Left colon (tissue), 2 donors: ENCODE data around the gene PREB. TPM values are rescaled to one million over a fixed set of nuclear protein-coding genes. Genes with fewer than 3 reads are reported as not detected.
"Not testable (repeated sequence)": the region's sequence is repeated elsewhere in the genome, so short reads cannot be mapped to it uniquely, and the experiment has no call there.

ENCODE experiments used
- ATAC-seq: fragments of 200-7000 bp; cut with Tn5 transposase; one replicate; pipeline ENCODE4 v1.9.1; 2020; ENCODE audit warnings: mild to moderate bottlenecking, moderate library complexity
- DNase-seq, 2 donors: peaks; one replicate each; pipeline ENCODE4 v3.0.0-alpha.2; 2020
- intact Hi-C, 2 donors: fragments of 100-400 bp; cut with DNase I in 1 of 2; cut with micrococcal nuclease in 1 of 2; formaldehyde crosslinking; loops; one replicate each; pipeline versions ENCODE4 v1.11.2 to v1.14.0; 2022; cut with DNase I, micrococcal nuclease
- long read RNA-seq: library from polyadenylated mRNA; unstranded; transcript quantifications from one replicate; pipeline ENCODE4 v2.0.0, GENCODE V29; 2021
- total RNA-seq, 2 donors: library from RNA; stranded (reverse); fragmentation: NEBNext Ultra II Directional; extraction: Animal tissue kit (Norgen Biotek cat#: 25700); gene quantifications; one replicate each; pipeline ENCODE4 v1.2.1, GENCODE V29; 2021
- donor health status: DM: no; HTN: no; CAD: no.
- donor health status: DM: yes; HTN: yes; CAD: no.

The PREB gene, protein sequence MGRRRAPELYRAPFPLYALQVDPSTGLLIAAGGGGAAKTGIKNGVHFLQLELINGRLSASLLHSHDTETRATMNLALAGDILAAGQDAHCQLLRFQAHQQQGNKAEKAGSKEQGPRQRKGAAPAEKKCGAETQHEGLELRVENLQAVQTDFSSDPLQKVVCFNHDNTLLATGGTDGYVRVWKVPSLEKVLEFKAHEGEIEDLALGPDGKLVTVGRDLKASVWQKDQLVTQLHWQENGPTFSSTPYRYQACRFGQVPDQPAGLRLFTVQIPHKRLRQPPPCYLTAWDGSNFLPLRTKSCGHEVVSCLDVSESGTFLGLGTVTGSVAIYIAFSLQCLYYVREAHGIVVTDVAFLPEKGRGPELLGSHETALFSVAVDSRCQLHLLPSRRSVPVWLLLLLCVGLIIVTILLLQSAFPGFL
- total RNA-seq, result 10 to 100 TPM; 40.8 to 44.7 TPM
- long read RNA-seq, transcript PREB-201 (9 exons, 2,166 nt), result major isoform, 127 of 167 reads
- long read RNA-seq, partial matches to known transcripts, result 14 of 167 reads
- long read RNA-seq, other reads (novel, unspliced or antisense), result 23 of 167 reads

DNA sequence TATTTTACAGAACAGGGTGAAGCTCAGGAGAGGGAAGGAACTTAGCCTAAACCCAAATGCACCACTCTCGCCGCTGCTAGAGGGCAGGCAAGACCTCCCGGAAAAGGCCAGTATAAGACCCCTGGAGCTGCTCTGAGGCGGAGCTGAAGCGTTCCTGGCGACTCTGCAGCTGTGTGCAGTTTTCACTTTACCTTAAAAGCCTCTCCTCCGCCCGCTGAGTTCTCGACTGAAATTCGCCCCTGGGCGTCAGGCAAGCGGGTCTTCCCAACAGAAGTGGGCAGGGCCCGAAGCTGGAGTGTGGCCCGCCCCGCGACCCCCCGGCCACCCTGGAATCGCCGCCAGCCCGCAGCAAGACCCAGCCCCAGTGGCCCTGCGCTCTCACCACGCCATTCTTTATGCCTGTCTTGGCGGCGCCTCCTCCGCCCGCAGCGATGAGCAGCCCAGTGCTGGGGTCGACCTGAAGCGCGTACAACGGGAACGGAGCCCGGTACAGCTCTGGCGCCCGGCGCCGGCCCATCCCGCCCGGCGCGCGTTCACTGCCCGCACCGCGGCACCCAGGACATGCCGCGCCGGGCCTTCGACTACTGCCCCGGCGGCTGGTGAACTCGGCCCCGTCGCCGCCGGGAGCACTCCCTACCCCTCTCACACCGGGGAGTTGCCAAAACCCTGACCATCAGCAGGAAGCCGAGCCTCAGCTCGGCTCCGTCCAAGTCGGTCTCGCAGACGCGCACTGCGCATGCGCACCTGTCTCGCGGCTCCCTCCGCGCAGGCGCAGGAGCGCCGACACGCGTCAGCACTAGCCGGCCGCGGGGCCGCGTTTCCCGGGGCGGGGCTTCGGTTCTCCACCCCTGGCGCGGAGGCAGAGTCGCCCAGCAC lies at the start of gene PREB:
TSS of gene PREB (minus strand) at position 732 of the 876 bp plus-strand sequence. CDS start at position 517, 215 bp downstream.
- ATAC-seq (peak; percentile 97), DNase-seq (peak; percentile 96 to 99)
- intact Hi-C loops, result no loop called here

DNA sequence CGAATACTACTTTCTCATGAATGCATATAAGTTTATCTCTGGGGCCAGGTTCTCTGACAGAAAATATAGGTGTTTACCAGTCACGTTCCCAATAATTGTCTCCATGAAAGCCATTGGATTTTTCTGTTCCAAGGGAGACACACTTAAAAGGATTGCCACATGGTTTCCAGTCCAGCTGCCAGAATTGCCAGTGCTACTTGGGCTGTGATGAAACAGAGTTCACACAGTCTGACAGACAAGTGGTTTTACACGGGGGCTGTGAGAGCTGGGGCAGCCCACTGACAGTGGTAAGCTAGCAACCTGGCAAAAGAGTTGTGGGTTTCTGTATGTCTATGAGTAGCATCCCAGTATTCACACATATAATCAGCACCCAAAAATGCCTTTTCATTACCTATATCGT lies 49.7 kb upstream of the PREB start:
- intact Hi-C loops, result no loop called here
- no peak for ATAC-seq
- DNase-seq, result no peak

DNA sequence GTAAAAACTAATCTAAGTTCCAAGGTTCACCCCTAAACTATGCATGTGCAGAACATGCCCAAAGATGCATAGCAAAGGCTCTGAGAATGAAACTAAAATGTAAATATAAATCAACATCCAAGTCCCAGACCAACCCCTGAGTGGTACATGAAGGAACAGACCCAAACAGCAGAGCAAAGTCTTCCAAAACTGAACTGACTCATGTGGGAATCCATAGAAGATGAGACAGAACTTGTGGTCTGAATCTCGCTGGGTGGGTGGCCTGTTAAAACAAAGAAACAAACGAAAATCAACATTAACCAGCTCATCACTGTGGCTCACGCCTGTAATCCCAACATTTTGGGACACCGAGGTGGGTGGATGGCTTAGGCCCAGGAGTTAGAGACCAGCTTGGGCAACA lies 47.9 kb upstream of the PREB start:
- ATAC-seq (no peak), DNase-seq (no peak)
- intact Hi-C loops, result no loop called here

DNA sequence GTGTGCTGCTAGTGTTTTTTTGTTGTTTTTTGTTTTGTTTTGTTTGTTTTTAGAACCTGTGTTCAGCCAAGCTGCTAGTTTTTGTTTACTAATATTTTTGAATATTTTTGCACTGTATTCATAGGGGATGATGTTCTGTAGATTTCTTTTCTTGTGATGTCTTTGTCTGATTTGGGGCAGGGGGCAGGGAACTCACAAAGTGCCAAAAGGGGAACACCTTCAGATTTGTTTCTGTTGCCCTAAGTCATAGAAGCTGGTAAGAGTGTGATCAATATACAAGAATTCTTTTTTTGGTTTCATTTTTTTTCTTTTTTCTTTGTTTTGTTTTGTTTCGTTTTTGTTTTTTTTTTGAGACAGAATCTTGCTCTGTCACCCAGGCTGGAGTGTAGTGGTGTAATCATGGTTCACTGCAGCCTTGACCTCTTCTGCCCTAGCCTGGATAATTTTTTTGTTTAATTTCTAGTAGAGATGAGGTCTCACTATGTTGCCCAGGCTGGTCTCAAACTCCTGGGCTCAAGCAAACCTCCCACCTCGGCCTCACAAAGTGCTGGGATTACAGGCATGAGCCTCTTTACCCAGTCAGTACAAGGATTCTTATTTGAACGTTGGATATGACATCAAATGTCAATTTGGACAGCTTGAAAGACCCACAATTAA lies 45.0 kb upstream of the PREB start:
- ATAC-seq, result no peak
- DNase-seq, result no peak
- intact Hi-C loops, result no loop called here

DNA sequence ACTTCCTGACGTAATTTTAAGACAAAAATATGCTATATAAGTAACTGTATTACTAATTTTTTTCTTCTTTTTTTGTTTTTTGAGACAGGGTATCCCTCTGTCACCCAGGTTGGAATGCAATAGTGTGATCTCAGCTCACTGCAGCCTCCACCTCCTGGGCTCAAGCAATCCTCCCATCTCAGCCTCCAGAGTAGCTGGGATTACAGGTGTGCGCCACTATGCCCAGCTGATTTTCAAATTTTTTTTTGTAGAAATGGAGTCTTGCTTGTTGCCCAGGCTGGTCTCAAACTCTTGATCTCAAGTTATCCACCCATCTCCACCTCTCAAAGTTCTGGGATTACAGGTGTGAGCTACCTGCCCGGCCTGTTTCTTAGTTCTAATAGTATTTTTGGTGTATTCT lies 44.0 kb upstream of the PREB start:
- intact Hi-C loops, result no loop called here
- DNase-seq (no peak), ATAC-seq (no peak)

DNA sequence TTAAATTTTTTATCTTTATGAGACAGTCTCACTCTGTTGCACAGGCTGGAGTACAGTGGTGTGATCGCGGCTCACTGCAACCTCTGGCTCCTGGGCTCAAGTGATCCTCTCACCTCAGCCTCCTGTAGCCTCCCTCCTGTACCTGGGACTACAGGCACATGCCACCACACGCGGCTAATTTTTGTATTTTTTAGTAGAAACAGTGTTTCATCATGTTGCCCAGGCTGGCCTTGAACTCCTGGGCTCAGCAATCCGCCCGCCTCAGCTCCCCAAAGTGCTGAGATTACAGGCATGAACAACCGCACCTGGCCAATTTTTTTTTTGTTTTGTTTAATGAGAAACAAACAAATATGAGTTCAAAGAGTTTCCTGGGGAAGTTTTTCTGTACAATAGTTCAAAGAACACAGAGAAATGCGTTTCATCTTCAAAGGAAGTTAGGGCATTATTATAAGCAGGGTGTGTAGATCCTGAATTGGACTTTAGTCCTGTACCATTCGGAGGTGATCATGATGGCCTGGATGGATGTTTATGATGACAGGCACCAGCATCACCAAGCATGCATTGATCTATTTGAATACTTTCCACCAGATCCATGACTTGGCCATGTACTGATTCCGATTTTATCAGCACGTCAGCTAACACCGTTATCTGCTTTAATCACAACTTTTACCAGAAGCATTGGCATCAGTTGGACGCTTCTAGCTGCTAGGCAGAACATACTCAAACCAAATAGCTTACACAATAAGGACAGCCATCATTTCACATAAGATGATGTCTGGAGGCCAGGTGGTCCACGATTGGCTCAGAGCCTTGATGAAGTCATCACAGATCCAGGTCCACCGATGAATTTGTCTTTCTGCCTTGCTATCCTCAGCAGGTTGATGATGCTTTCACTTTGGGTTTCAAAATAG lies 43.3 kb upstream of the PREB start:
- DNase-seq, result no peak
- ATAC-seq, result peak; percentile 76
- intact Hi-C loops, result no loop called here

DNA sequence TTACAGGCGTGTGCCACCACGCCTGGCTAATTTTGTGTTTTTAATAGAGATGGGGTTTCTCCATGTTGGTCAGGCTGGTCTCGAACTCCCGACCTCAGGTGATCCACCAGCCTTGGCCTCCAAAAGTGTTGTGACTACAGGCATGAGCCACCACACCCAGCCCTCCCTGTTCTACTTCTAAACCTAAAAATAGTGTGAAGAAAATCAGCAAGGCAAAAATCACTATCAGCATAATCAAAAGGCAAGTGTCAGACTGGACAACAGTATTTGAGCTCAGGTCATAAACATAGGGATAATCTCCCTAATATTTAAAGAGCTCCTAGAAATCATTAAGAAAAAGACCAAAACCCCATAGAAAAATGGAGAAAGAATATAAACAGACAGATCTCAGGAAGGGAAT lies 41.3 kb upstream of the PREB start:
- ATAC-seq, DNase-seq, intact Hi-C loops: not testable (repeated sequence)

DNA sequence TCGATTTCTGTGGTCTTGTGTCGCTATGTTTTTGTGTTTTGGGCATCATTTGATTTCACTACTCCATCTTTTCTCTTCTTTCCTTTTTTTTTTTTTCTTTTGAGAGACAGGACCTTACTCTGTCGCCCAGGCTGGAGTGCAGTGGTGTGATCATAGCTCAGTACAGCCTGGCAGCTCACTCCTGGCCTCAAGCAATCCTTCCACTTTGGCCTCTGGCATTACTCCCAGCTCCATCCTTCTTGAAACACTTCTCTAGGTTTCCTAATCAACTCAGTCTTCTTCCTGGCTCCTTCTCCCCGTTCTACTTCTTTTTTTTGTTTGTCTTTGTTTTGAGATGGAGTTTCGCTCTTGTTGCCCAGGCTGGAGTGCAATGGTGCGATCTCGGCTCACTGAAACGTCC lies 40.9 kb upstream of the PREB start:
- no peak for ATAC-seq
- intact Hi-C loops, result no loop called here
- no peak for DNase-seq

DNA sequence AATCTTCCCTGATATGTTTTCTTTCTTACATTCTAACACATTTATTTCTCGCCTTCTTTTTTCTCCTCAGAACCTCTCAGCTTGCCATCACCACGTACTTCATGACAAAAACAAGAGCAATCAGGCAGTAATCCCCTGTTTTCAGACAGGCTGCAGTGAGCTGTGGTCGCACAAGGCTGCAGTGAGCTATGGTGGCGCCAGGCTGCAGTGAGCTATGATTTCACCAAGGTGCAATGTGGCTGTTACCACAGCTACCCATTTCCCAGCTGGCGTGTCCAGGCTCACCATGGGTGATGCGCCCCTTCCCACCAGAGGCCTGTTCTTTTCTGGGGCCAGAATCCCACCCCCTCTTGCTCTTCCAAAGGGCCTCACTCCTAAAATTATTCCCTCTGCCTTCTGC lies 40.2 kb upstream of the PREB start:
- intact Hi-C loops, result no loop called here
- ATAC-seq, result no peak

DNA sequence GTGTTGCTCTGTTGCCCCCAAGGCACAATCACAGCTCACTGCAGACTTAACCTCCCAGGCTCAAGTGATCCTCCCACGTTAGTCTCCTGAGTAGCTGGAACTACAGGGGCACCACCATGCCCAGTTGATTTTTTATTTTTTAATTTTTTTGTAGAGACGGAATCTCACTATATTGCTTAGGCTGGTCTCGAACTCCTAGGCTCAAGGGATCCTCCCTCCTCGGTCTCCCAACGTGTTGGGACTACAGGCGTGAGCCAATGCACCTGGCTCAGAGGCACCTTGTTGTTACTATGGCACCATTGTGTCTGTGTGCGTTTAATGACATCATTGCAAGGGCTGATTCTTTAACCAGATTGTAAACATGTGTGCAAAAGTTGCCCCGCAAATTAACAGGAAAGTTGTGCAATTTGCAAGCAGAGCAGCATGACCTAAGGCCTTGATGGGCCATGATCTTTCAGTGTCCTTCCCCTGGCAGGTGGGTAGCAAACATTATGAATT lies 37.0 kb upstream of the PREB start:
- peak; percentile 54 for ATAC-seq

More for the DNA sequence above, 40.2 kb upstream of the PREB start:
- no peak for DNase-seq

DNA sequence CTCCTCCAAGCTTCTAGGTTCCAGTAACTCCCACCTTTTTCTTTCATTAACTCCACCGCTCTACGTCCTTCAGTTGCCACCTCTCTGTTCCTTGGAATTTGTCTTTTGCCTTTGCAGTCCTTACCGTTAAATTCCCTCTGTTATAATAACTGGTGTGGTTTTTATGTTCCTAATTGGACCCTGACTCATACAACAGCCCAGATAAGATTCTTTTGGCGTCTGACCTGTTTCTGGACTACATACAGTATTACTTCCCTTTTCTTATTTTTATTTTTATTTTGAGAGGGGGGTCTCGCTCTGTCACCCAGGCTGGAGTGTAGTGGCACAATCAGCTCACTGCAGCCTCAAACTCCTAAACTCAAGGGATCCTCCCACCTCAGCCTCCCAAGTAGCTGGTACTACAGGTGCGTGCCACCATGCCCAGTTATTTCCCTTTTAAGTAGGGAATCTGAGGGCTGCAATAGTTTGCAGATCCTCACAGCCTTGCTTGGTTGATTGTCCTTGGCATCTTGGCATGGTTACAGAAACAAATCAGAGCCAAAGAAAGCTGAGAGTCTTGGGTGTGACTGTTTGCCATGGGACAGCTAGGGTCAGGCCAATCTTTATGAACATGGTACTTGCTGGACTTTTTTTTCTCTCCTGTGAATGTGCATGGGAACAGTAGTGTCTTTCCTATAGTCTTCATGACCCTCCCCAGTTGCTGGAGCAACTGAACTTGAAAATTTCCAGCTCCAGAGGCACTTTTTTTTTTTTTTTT lies 36.3 kb upstream of the PREB start:
- intact Hi-C loops, result no loop called here
- DNase-seq (no peak), ATAC-seq (peak; percentile 86)

More for the DNA sequence above, 37.0 kb upstream of the PREB start:
- no peak for DNase-seq
- intact Hi-C loops, result no loop called here

DNA sequence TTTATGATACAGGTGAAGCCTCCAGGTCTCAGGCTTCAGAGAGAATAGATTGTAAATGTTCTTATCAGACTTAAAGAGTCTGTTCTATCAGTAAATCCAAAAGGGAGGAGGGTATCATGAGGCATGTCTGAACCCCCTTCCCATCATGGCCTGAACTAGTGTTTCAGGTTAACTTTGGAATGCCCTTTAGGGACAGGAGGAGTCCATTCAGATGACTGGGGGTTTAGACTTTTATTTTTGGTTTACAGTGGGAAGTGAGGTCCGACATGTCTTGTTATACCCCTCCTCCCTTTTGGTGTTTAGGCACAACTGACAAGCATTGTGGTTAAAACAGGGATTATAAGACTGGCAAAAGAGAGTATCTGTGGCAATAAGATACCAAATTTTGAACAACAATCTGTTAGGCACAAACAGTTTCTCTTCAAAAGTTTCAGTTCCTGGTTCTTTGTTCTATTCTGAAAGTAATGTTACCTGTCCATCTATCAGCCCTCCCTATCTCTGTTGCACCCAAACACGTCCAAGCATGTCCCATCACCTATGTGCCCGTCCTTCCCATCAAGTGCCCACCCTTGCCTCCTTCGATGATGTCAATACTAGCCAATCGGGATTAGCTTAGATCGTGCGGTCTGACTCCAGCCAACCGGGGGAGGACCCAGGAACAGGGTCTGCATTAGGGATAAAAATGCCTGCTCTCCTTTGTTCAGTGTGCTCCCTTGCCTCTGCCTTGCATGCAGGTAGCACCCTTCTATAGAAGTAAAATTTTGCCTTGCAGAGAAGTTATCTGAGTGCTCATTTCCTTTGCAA lies 30.7 kb upstream of the PREB start:
- intact Hi-C loops, result no loop called here
- no peak for DNase-seq

DNA sequence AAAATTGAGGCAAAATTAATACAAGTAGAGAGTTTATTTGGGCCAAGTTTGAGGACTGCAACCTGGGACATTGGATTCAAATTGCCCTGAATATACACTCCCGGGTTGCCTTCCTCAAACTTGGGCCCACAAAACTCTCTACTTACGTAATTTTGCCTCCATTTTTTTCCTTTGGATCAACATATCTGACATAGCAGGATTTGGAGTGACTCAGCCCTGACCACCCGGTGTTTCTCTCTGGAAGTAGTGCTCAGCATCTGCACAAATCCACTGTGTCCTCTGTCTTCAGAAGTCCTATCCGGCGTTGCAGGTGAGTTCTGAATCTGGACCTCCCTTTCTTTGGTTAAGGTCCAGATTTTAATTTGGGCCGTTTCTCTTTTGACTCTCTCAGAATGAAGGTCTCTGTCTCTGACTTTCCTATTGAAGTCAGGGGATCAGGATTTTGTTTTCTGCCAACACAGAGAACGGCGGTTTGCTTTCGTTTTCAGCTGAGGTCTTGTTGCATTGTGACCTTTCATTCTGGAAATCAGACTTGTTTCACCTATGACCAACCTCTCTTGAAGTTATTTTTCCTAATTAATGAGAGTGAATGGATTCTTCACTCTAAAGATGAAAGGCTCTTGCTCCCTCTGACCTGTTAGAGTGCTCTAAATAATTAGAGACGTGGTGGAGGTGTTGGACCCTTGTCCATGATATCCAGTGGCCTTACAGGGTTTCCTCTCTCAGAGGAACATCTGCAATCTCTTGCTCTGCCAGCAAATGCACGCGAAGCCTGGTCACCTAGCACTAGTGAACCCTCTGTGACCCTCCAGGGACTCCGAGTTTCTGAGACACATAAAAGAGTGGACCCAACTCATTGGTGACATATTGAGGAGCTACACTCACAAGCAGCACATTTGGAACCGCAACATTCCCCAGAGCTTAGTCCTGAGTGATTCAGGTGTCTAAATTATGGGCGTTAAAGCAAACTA lies 28.0 kb upstream of the PREB start:
- no peak for ATAC-seq
- no peak for DNase-seq
- intact Hi-C loops, result no loop called here

More for the DNA sequence above, 30.7 kb upstream of the PREB start:
- no peak for ATAC-seq

DNA sequence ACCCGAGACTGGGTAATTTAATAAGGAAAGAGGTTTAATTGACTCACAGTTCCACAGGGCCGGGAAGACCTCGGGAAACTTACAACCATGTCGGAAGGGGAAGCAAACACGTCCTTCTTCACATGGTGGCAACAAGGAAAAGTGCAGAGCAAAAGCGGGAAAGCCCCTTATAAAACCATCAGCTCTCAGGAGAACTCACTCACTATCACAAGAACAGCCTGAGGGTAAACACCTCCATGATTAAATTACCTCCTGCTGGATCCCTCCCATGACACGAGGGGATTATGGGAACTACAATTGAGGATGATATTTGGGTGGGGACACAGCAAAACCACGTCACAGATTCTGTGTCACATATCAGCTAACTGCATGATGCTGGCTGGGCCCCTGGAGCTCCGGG lies 25.8 kb upstream of the PREB start:
- no peak for DNase-seq
- no peak for ATAC-seq
- intact Hi-C loops, result no loop called here

DNA sequence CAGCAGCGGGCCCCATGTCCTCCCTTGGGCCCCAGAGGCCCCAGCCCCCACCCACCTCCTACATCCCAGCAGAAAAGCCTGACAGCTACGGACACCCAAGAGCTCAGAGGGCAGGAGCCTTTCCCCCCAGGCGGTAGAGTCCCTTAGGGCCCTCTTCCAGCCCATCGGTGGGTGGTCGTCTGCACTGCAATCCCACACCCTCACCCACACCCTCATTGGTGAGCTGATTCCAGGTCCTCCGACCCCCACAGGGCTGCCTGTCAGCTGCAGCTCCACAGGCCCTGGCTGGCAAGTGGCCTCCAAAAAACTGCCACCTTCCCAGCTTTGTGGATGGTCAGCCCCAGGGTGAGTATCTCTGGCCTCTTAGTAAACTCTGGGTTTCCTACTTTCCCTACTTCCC lies 24.8 kb upstream of the PREB start:
- intact Hi-C loops, result no loop called here
- no peak for ATAC-seq
- DNase-seq, result no peak
